GM21529 (cell line): ENCODE results near the gene SULT1C4.
"Not testable (repeated sequence)": the region's sequence is repeated elsewhere in the genome, so short reads cannot be mapped to it uniquely, and the experiment has no call there.

Source experiments
- ATAC-seq: cut with Tn5 transposase; IDR thresholded peaks from one replicate; pipeline ENCODE4 v1.9.1; 2021; ENCODE audit not compliant: unreplicated experiment

SULT1C4 gene

GRCh38 chr2:108377815-108378630 is at the start of gene SULT1C4:
SULT1C4 (plus strand) TSS chr2:108377954; CDS start chr2:108378338, 384 bp downstream.
- ATAC-seq = no peak

GRCh38 chr2:108329771-108330170 is 48.0 kb upstream of the SULT1C4 start:
- no peak for ATAC-seq

DNA sequence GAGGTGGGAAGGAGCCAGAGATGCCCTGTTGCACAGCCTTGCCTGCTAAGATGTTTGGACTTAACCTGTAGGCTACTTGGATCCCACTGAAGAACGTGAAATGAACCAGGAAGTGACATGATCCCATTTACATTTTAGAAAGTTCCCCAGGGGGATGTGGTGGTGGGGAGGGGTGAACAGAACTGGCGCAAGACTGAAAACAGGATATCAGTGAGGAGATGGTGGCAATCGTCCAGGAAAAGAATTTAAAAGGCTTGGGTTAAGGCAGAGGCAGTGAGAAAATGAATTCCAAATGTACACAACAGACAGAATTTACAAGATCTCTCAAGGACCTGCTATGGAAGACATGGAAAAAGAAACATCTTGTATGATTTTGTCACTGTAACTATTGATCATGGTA is 46.8 kb upstream of the SULT1C4 start:
- no peak for ATAC-seq

DNA sequence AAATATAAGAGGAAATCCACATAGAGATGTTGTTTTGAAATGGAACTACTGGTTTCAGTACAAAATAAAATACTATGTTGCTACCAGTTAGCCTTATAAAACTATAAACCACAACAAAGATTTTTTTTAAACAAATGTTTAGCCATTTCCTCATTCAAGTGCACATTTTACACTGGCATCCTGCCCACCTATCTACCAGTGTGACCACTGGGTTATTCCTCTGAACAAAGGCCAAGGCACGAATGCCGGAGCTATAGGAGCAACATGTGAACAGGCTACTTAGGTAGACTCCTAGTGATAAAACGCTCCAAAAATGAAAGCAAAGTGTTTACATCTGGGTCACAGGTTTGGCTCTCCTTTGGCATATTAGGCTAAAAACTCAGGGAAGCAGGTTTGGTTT is 31.8 kb upstream of the SULT1C4 start:
- no peak for ATAC-seq

- ATAC-seq = no peak
These were observed 30.9 kb upstream of the SULT1C4 start for GRCh38 chr2:108346827-108347226.

- ATAC-seq = no peak
These were observed 30.0 kb upstream of the SULT1C4 start for GRCh38 chr2:108347786-108348185.

DNA sequence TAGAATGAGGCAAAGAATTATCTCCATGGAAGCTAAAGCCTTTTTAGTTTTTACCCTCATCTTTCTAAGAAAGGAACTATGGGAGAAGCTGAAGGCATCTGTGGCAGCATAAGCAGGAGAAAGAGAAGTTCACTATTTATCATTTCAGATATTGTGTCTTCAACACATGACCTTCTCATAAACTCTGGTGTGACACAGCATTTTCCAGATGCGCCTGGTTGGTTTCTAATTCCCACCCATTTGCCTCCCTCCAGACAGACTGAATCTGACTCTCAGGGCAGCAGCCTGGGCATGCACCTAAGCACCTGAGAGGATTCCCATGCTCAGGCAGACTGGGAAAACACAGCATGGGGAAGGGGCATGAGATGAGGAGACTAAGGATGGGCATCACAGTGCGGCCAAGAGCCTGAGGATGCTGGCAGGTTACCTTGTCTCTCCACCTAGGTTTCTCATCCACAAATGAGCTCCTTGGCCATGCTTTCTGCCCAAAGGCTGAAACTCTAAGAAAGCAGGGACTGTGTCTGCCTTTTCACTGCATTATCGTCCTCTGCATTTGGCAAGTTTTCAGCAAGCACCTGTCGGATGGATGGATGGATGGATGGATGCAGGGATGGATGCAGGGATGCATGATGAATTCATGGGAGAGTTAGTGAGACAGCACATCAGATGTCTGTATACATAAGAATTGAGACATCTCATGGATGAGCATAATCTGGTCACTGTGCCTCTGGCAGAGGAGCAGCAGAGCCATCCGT is 28.8 kb upstream of the SULT1C4 start:
- no peak for ATAC-seq

DNA sequence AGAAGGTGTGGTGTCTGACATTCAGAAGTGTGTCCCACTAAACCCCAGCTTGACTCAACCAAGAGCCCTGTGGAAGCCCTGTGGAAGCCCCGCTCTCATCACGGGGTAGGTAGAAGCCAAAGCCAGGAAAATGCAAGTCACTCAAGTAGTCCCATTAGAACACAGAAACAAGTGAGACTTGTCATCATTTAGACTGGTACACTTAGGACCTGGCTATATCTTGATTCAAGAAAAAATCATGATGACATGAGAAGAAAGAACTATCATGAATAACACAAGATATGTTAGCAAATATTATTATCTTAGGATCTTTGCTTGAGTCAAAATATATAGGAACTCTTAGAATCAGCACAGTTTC is 28.2 kb upstream of the SULT1C4 start:
- no peak for ATAC-seq

DNA sequence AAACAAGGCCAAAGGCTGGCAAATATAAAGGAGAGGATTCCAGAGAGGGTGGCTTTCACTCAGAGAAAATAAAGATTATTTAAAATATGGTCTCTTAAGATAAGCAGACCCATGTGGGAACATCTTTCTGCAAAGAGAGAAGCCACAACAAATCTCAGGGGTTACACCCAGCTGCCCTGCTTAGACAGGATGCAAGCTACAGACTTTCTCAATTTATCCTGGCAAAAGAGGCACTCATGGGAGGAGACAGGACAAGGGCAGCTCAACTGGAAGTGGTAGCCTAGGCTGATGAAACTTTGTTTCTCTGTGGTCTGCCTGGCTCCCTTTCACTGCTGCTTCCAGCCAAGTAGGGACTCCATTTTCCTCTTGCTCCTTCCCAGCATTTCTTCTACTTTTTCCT is 25.9 kb upstream of the SULT1C4 start:
- no peak for ATAC-seq

GRCh38 chr2:108354136-108354535 is 23.6 kb upstream of the SULT1C4 start:
- ATAC-seq = no peak

DNA sequence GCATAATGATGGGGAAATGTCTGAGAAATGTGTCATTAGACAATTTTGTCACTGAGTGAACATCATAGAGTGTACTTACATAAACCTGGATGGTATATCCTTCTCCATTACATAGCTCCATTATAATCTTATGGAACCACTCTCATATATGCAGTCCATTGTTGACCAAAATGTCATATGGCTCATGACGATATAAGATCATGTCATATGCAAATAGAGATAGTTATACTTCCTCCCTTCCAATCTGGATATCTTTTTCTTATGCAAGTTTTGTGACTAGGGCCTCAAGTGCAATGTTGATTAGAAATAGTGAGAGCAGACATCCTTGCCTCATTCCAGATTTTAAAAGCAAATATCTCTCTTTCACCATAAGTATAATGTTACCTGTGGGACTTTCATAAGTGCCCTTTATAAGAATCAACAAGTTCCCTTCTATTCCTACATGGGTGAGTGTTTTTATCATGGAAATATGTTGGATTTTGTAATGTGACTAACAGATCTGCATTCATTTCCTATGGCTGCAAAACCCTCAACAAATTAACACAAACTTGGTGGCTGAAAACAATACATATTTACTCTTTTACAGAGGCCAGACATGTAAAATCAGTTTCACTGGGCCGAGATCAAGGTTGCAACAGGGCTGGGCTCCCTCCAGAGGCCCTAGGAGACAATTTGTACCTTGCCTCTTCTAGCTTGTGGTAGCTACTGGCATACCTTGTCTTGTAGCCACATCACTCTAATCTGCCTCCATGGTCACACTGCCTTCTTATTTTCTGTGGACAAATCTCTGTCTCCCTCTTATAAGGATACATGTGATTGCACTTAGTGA is 21.6 kb upstream of the SULT1C4 start:
- ATAC-seq = no peak

DNA sequence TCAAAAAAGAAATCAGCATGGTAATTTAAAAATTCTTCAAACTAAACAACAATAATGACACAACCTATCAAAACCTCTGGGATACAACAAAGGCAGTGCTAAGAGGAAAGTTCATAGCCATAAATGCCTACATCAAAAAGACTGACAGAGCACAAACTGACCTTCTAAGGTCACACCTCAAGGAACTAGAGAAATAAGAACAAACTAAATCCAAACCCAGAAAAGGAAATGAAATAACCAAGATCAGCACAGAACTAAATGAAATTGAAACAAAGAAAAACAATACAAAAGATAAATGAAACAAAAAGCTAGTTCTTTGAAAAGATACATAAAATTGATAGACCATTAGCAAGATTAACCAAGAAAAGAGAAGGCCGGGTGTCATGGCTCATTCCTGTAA is 18.4 kb upstream of the SULT1C4 start:
- ATAC-seq = not testable (repeated sequence)

- no peak for ATAC-seq
These were observed 16.8 kb upstream of the SULT1C4 start for GRCh38 chr2:108360776-108361468.

DNA sequence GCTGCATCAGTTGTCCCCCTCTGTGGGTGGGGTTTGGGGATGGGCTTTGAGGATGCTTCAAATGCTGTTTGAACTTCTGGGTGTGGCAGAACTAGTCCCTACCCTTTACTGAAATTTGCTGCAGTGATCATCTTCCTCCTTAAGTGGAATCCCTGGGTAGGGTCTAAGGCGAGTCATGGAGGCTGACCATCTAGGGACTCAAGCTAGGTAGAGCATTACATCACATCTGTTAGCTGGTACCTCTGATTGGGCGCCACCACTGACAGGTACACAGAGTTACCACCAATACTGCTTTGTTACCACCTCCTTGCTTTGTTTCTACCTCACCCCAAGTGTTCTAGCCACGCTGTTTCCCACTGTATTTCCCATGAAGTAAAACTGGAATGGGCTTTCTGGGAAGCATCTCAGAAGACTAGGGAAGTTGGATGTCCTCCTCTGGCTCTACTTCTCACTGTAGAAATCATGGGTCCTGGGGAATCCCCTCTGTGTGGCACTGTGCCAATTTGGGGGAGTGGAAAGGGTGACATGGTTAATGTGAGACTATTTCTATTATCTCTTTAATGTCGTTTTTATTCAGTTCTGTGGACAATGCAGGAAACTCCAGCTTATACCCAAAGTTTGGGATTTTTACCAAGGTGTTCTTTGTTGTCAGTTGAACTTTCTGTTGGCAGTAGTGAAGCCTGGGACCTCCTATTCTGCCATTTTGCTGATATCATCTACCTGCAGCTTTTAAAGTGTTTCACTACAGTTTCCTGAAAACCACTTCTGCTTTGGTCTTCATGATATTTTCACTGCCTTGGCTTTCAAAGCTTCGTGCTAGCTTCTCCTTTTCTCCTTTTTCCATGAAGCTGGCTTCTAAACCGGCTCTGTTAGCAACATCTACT is 14.5 kb upstream of the SULT1C4 start:
- peak; percentile 74 for ATAC-seq

DNA sequence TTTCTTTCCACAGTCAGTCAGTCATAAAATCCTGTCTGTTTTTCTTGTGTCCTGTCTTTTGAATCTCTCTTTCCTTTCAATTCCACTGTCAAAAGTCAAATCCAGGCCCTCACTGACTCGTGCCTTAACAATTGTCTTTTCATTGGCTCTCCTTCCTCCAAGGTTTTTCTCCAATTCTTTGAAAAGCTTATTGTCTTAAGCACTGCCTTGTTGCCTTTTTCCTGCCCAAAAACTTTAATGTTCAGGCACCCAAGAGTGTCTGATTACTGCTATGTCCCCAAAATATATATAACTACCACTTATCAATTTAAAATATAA is 13.9 kb upstream of the SULT1C4 start:
- no peak for ATAC-seq

DNA sequence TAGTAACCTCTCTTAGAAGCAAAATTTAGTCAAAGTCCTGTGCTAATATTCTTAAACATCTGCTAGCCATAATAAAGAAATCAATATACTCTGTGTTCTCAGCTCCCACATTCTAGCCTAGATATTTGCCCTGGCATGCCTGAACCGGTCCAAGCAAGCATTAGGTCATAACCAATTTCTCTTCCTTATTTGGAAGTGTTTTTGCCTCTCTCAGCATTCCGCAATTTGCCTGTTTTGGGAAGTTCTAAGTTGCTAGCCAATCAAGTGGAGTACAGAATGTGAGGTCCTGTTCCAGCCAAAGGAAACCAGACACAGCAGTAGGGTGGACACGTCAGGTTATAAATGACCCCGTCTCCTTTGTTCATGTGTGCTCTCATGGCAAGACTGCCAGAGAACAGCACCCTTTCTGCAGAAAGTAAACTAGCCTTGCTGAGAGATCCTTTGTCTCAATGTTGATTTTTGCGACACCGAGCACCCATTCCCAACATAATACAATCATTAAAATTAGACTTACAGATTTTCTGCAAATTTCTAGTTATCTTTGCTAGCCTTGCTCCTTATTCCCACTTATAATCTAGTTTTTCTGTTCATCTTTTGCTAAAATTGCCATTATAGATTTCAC is 13.0 kb upstream of the SULT1C4 start:
- no peak for ATAC-seq

DNA sequence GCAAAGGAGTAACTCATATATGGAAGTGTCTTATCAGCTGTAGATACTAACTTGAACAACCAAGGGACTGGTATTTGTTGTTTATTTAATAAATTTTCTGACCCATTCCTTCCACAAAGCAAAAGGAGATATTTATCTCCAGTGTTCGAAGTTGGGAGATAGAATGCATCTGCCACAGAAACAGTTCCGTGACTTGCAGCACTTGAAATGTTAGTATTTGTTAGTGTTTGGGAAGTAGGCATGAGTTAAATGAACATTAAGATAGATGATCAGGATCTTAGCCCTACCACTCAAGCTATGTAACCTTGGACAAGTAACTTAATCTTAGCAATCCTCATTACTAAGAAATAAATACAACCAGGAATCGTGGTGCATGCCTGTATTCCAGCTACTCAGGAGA is 12.1 kb upstream of the SULT1C4 start:
- no peak for ATAC-seq

- no peak for ATAC-seq
These were observed 10.7 kb upstream of the SULT1C4 start for GRCh38 chr2:108367014-108367413.

DNA sequence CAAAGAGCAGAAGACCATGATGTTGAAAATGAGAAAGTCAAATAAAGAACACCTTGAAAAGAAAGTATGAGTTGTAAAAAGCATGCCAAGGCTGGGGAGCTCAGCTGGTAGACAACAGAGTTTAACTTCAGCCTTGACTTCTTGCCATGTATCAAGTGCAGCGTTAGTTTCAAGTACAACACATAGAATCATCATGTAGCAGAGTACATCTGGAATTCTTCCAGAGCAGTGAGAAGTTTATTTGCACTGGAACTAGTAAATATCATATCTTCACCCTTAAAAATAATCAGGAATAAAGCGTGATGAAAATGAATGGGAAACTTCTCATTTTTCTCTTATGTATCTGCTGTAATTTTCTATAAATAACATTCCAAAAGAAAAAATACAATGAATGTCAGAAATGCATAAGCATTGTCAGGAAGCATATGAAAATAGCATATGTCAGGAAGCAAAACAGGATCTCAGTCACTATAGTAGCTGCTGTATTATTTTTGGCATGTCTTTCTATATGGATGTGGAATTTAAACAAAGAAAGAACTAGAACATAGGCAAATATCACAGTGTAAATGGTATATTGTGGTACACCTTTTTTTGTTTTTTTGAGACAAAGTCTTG is 10.1 kb upstream of the SULT1C4 start:
- no peak for ATAC-seq
